Endothelial cell of umbilical vein (primary cell): ENCODE data around the gene TMEM45B. TPM values are rescaled to one million over a fixed set of nuclear protein-coding genes. Genes with fewer than 3 reads are reported as not detected.

ENCODE experiments used
- BruUV-seq: library from RNA; stranded (reverse); fragments of 400-500 nt; replicated peaks from 2 replicates; lab custom pipeline; 2021; lab: Mats Ljungman, UMichigan
- CTCF ChIA-PET: fragments of 300-600, 350-600 bp; sonication (Branson Sonifier 250); formaldehyde crosslinking; loops from one replicate; lab custom pipeline; 2021; ENCODE audit warnings: antibody characterized with exemption, inconsistent platforms; lab: Charles Lee
- POLR2A ChIA-PET: fragments of 300-600, 350-600 bp; sonication (Branson Sonifier 250); formaldehyde crosslinking; loops from one replicate; lab custom pipeline; 2021; ENCODE audit warnings: antibody characterized with exemption, inconsistent platforms; lab: Charles Lee
- DNase-seq: peaks from one replicate; pipeline ENCODE4 v3.0.0-alpha.2; 2011; ENCODE audit warnings: low read depth, low spot score
- FAIRE-seq: peaks from 2 replicates; lab custom pipeline; 2011; peaks lifted over from hg19 to GRCh38; lab: Jason Lieb, UNC
- H2AFZ ChIP-seq: 2 replicates; pipeline ENCODE4 v1.6.0; 2012; ENCODE audit warnings: low read depth, low read length, control low read depth, inconsistent platforms
- H3K27ac ChIP-seq: 2 replicates; pipeline ENCODE4 v1.5.1; 2011; ENCODE audit warnings: low read depth, mild to moderate bottlenecking, control low read depth, low read length, moderate library complexity; ENCODE audit not compliant: insufficient read depth
- H3K27me3 ChIP-seq, 2 experiments: 2 replicates each; pipeline versions ENCODE4 v1.6.0 to v1.6.1; 2011; ENCODE audit warnings: low read length in 2 of 2, mixed read lengths in 1 of 2; ENCODE audit not compliant: control insufficient read depth in 2 of 2, insufficient read depth in 2 of 2
- H3K36me3 ChIP-seq, 2 experiments: 2 replicates in 1 of 2; 3 replicates in 1 of 2; pipeline ENCODE4 v1.5.1; 2011; ENCODE audit warnings: low read length in 2 of 2, mild to moderate bottlenecking in 1 of 2, moderate library complexity in 1 of 2; ENCODE audit not compliant: control insufficient read depth in 2 of 2, insufficient read depth in 2 of 2; ENCODE audit errors: extremely low read depth in 1 of 2
- H3K4me1 ChIP-seq: 3 replicates; pipeline ENCODE4 v1.5.1; 2011; ENCODE audit warnings: mild to moderate bottlenecking, low read length; ENCODE audit not compliant: control insufficient read depth, insufficient read depth; ENCODE audit errors: extremely low read depth
- H3K4me2 ChIP-seq: 2 replicates; pipeline ENCODE4 v1.6.1; 2011; ENCODE audit warnings: low read length, control low read depth, mixed read lengths; ENCODE audit not compliant: insufficient read depth
- H3K4me3 ChIP-seq, 3 experiments: fragments of 200-600 bp in 1 of 3; sonication (generic), shearing (Covaris generic) in 1 of 3; replicated peaks in 1 of 3; 2 replicates each; pipeline ENCODE4 v1.5.1; 2011 to 2016; ENCODE audit warnings: control low read depth in 3 of 3, low read length in 3 of 3, mild to moderate bottlenecking in 2 of 3, inconsistent platforms in 1 of 3, low read depth in 1 of 3, moderate library complexity in 1 of 3; ENCODE audit not compliant: insufficient read depth in 1 of 3
- H3K79me2 ChIP-seq: 2 replicates; pipeline ENCODE4 v1.6.0; 2012; ENCODE audit warnings: low read length, inconsistent platforms; ENCODE audit not compliant: control insufficient read depth, insufficient read depth
- H3K9ac ChIP-seq: replicated peaks from 2 replicates; pipeline ENCODE3; 2011; ENCODE audit warnings: low read length, control low read depth; ENCODE audit not compliant: insufficient read depth; ENCODE audit errors: extremely low read depth
- H3K9me1 ChIP-seq: replicated peaks from 3 replicates; pipeline ENCODE4 v1.6.0; 2011; ENCODE audit warnings: mild to moderate bottlenecking, low read length; ENCODE audit not compliant: control insufficient read depth, insufficient read depth; ENCODE audit errors: extremely low read depth
- H3K9me3 ChIP-seq: replicated peaks from 2 replicates; pipeline ENCODE4 v1.5.1; 2012; ENCODE audit warnings: low read length, inconsistent platforms; ENCODE audit not compliant: control insufficient read depth, insufficient read depth
- H4K20me1 ChIP-seq: replicated peaks from 2 replicates; pipeline ENCODE3; 2011; ENCODE audit warnings: mild to moderate bottlenecking, low read length; ENCODE audit not compliant: control insufficient read depth, insufficient read depth; ENCODE audit errors: extremely low read depth
- EZH2 ChIP-seq: IDR thresholded peaks from 2 replicates; pipeline ENCODE4 v1.6.1; 2012; ENCODE audit warnings: borderline replicate concordance, low read depth, mild to moderate bottlenecking, moderate library complexity, low read length, inconsistent platforms; ENCODE audit not compliant: severe bottlenecking
- FOS ChIP-seq: IDR thresholded peaks from 2 replicates; pipeline ENCODE4 v1.6.1; 2011; ENCODE audit warnings: mild to moderate bottlenecking, low read length, moderate library complexity, borderline replicate concordance; ENCODE audit not compliant: insufficient read depth
- GATA2 ChIP-seq: IDR thresholded peaks from 2 replicates; pipeline ENCODE4 v1.7.0; 2011; ENCODE audit warnings: low read depth, mild to moderate bottlenecking, moderate library complexity, mixed read lengths, low read length; ENCODE audit not compliant: insufficient read length, insufficient read depth
- JUN ChIP-seq: IDR thresholded peaks from 2 replicates; pipeline ENCODE4 v1.6.1; 2011; ENCODE audit warnings: borderline replicate concordance, low read depth; ENCODE audit not compliant: insufficient read length, insufficient read depth
- MYC ChIP-seq: IDR thresholded peaks from one replicate; pipeline ENCODE4 v1.6.1; 2011; ENCODE audit warnings: mild to moderate bottlenecking, low read depth, low read length
- POLR2A ChIP-seq: IDR thresholded peaks from 2 replicates; pipeline ENCODE4 v1.6.1; 2012; ENCODE audit warnings: low read depth, mild to moderate bottlenecking, control low read depth, low read length
- dilution Hi-C: fragments of 300-500 bp; cut with MboI; formaldehyde crosslinking; loops from one replicate; pipeline ENCODE4 v1.15.0; 2019; ENCODE audit warnings: low sequenced_read_pairs; ENCODE audit not compliant: extremely low pct_ligation_motif_present
- intact Hi-C: fragments of 100-400 bp; cut with micrococcal nuclease; formaldehyde crosslinking; loops from one replicate; pipeline ENCODE4 v1.10.0; 2022
- polyA plus RNA-seq, 4 experiments: library from polyadenylated mRNA; depleted of rRNA in 3 of 4; stranded (reverse) in 3 of 4; unstranded in 1 of 4; fragments of >200 nt; gene quantifications; 2 replicates each; pipeline versions ENCODE4 v1.2.1 to v1.2.3, GENCODE V29; 2011 to 2012; ENCODE audit warnings: missing spikeins in 1 of 4
- total RNA-seq: library from RNA; stranded (reverse); gene quantifications from 2 replicates; pipeline ENCODE4 v1.2.3, GENCODE V29; 2021
- TF ChIP-seq, protein P1 (sequence below): IDR thresholded peaks from 2 replicates; pipeline ENCODE4 v1.6.1; 2011; ENCODE audit not compliant: insufficient read depth, insufficient read length

TMEM45B gene
- total and polyA plus RNA-seq, 2 donors (not counting 3 experiments of a cell fraction or from before 2014, with no cell fraction given), result 0.08 TPM; not detected in 1

DNA sequence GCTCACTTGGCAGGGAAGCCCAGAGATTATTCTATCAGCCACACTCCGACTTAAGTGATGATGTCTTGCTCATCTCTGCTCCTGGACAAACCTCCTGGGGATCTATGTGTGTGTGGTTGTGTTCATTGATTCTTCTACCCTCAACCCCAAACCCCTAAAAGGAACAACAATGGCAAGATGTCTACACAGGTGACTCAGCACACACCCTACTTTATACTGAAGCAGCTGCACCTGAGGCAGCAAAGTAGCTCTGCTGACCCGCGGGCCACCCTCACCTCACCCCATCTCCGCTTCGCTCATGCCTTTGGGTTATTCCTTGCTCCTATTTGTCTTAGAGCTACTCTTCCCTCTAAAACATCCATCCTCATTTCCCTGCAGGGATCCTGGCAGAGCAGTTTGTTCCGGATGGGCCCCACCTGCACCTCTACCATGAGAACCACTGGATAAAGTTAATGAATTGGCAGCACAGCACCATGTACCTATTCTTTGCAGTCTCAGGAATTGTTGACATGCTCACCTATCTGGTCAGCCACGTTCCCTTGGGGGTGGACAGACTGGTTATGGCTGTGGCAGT, 38.7 kb downstream of the TMEM45B start:
- POLR2A ChIA-PET, result no interaction called here
- no TSS peak for BruUV-seq
- FAIRE-seq, result no peak
- no peak overlapping the region for H2AFZ ChIP-seq
- H3K4me2 ChIP-seq, result no peak overlapping the region
- H3K27ac ChIP-seq, result no peak overlapping the region
- no peaks in the 10 kb centered on the region for H3K4me1 ChIP-seq
- no peaks in the 10 kb centered on the region for H3K27me3 ChIP-seq
- H3K9me1 ChIP-seq, result no peaks in the 10 kb centered on the region
- TF ChIP-seq JUN, result no peak
- no peak for TF ChIP-seq POLR2A
- TF ChIP-seq MYC, result no peak
- TF ChIP-seq GATA2, result no peak
- TF ChIP-seq, protein P1, sequence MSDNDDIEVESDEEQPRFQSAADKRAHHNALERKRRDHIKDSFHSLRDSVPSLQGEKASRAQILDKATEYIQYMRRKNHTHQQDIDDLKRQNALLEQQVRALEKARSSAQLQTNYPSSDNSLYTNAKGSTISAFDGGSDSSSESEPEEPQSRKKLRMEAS, result no peak
- TF ChIP-seq EZH2, result no peak
- TF ChIP-seq FOS, result no peak
- no peak overlapping the region for H3K4me3 ChIP-seq
- H3K9ac ChIP-seq, result no peak overlapping the region
- H4K20me1 ChIP-seq, result no peaks in the 10 kb centered on the region
- intact Hi-C loops (no loop called here), dilution Hi-C loops (no loop called here)
- no peak for DNase-seq
- no peaks in the 10 kb centered on the region for H3K9me3 ChIP-seq
- no peaks in the 10 kb centered on the region for H3K79me2 ChIP-seq
- no peaks in the 10 kb centered on the region for H3K36me3 ChIP-seq
- CTCF ChIA-PET, result no interaction called here

DNA sequence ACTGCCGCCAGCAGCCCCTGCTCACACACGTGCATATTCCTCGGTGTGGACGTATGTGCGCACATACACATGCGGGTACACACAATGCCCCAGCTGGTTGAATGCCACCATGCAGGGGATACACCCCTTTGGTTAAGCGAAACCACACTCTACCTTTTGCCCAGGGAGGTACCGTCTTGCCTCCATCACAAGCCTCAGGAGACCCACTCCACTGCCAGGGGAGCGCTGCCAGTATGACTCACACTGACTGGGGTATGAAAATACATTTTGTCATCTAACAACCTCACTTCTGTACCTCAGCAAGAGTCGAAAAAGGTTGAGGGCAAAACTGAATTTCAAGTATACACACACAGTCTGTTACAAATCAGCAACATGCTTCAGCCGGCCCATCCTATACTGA, 39.4 kb downstream of the TMEM45B start:
- BruUV-seq, result no TSS peak
- no peak for DNase-seq
- CTCF ChIA-PET, result no interaction called here

More for the DNA sequence above, 39.4 kb downstream of the TMEM45B start:
- Histone ChIP-seq H2AFZ (no peak overlapping the region), H3K4me1 (no peaks in the 10 kb centered on the region), H3K27ac (no peak overlapping the region), H3K9me3 (no peaks in the 10 kb centered on the region), H3K4me2 (no peak overlapping the region), H3K36me3 (no peaks in the 10 kb centered on the region), H3K9ac (no peak overlapping the region), H3K4me3 (no peak overlapping the region), H4K20me1 (no peaks in the 10 kb centered on the region), H3K79me2 (no peaks in the 10 kb centered on the region), H3K27me3 (no peaks in the 10 kb centered on the region), H3K9me1 (no peaks in the 10 kb centered on the region)
- POLR2A ChIA-PET, result no interaction called here
- intact Hi-C loops (no loop called here), dilution Hi-C loops (no loop called here)
- TF ChIP-seq EZH2, result no peak
- FAIRE-seq, result no peak
